GM12878 (cell line): ENCODE results near the gene YDJC. TPM values are rescaled to one million over a fixed set of nuclear protein-coding genes. Genes with fewer than 3 reads are reported as not detected.

Experiments used
- CREB1 ChIP-seq: IDR thresholded peaks from 2 replicates; pipeline ENCODE4 v1.6.1; 2012; ENCODE audit warnings: low read depth, mild to moderate bottlenecking, inconsistent platforms
- EP300 ChIP-seq, 2 experiments: fragments of 150-350 bp in 1 of 2; IDR thresholded peaks; 2 replicates each; pipeline ENCODE4 v1.6.1; 2011 to 2012; ENCODE audit warnings: low read depth in 2 of 2, low read length in 2 of 2, borderline replicate concordance in 1 of 2, improper control_type of control experiment in 1 of 2, inconsistent platforms in 1 of 2; ENCODE audit not compliant: control insufficient read depth in 1 of 2
- HDAC2 ChIP-seq: fragments of 200-600 bp; sonication (generic); IDR thresholded peaks from 2 replicates; pipeline ENCODE4 v1.6.1; 2017
- IKZF2 ChIP-seq, 2 experiments: fragments of 450-650 bp; IDR thresholded peaks; 2 replicates each; pipeline ENCODE4 v1.6.1; 2017; ENCODE audit warnings: mild to moderate bottlenecking in 2 of 2, moderate library complexity in 2 of 2
- LARP7 ChIP-seq: fragments of 450-650 bp; IDR thresholded peaks from 2 replicates; pipeline ENCODE4 v1.6.1; 2017; ENCODE audit warnings: mild to moderate bottlenecking
- MEF2B ChIP-seq: fragments of 450-650 bp; IDR thresholded peaks from 2 replicates; pipeline ENCODE4 v1.6.1; 2018; ENCODE audit warnings: mild to moderate bottlenecking, moderate library complexity; ENCODE audit not compliant: partially characterized antibody, poor library complexity, severe bottlenecking
- MYC ChIP-seq: IDR thresholded peaks from 2 replicates; pipeline ENCODE4 v1.6.1; 2011; ENCODE audit warnings: mild to moderate bottlenecking, low read length, moderate library complexity, inconsistent platforms; ENCODE audit not compliant: insufficient read depth, insufficient replicate concordance, insufficient read length, severe bottlenecking
- NKRF ChIP-seq: fragments of 450-650 bp; conservative IDR thresholded peaks from 2 replicates; pipeline ENCODE4 v1.6.1; 2017; ENCODE audit warnings: mild to moderate bottlenecking, moderate library complexity
- PRDM15 ChIP-seq: fragments of 450-650 bp; formaldehyde crosslinking; IDR thresholded peaks from 2 replicates; pipeline ENCODE4 v1.4.0; 2020; ENCODE audit warnings: mild to moderate bottlenecking, moderate library complexity
- RUNX3 ChIP-seq: IDR thresholded peaks from 2 replicates; pipeline ENCODE4 v1.6.1; 2012; ENCODE audit warnings: low read length, inconsistent platforms
- SMARCA5 ChIP-seq: fragments of 450-650 bp; IDR thresholded peaks from 2 replicates; pipeline ENCODE4 v1.6.1; 2017; ENCODE audit warnings: mild to moderate bottlenecking
- SUZ12 ChIP-seq: fragments of 200-600 bp; sonication (generic); IDR thresholded peaks from one replicate; pipeline ENCODE4 v1.6.1; 2018; ENCODE audit warnings: antibody characterized with exemption, mild to moderate bottlenecking; ENCODE audit not compliant: unreplicated experiment
- TCF3 ChIP-seq: IDR thresholded peaks from 2 replicates; pipeline ENCODE4 v1.6.1; 2012; ENCODE audit warnings: low read depth, mild to moderate bottlenecking, low read length, borderline replicate concordance; ENCODE audit not compliant: insufficient read depth
- USF1 ChIP-seq: IDR thresholded peaks from 2 replicates; pipeline ENCODE4 v1.6.1; 2011; ENCODE audit warnings: borderline replicate concordance, low read depth, mild to moderate bottlenecking, moderate library complexity, mixed read lengths, low read length; ENCODE audit not compliant: insufficient read depth; ENCODE audit errors: extremely low read length
- ZNF24 ChIP-seq: fragments of 450-650 bp; IDR thresholded peaks from 2 replicates; pipeline ENCODE4 v1.6.1; 2017; ENCODE audit warnings: antibody characterized with exemption, mild to moderate bottlenecking
- ZNF274 ChIP-seq: IDR thresholded peaks from one replicate; pipeline ENCODE4 v1.8.0; 2011; ENCODE audit not compliant: insufficient read length, insufficient read depth
- polyA plus RNA-seq, 11 experiments: library from polyadenylated mRNA; depleted of rRNA in 4 of 11; unstranded in 6 of 11; stranded (reverse) in 5 of 11; fragments of >200 nt; fragmentation: Nextera tagmentation in 4 of 11; fragmentation: Illumina TruSeq in 1 of 11; extraction: Ambion mirVana in 4 of 11; extraction: Trizol in 1 of 11; gene quantifications; 1 replicate in 1 of 11; 2 replicates in 10 of 11; pipeline versions ENCODE4 v1.2.1 to v1.2.3, GENCODE V29; 2011 to 2016; ENCODE audit warnings: inconsistent platforms in 2 of 11, missing spikeins in 2 of 11, low read depth in 1 of 11
- total RNA-seq, 4 experiments: library from RNA; depleted of rRNA in 3 of 4; stranded (reverse); fragments of >200 nt in 3 of 4; fragmentation: Illumina TruSeq in 1 of 4; extraction: Trizol in 1 of 4; gene quantifications; 2 replicates each; pipeline versions ENCODE4 v1.2.1 to v1.2.3, GENCODE V29; 2013 to 2021
- TF ChIP-seq, protein P1 (sequence below), 3 experiments: IDR thresholded peaks in 2 of 3; conservative IDR thresholded peaks in 1 of 3; 2 replicates each; pipeline ENCODE4 v1.5.1; 2011; ENCODE audit warnings: low read depth in 3 of 3, low read length in 3 of 3, mild to moderate bottlenecking in 3 of 3, control low read depth in 2 of 3, moderate library complexity in 2 of 3, inconsistent platforms in 1 of 3, mixed read lengths in 1 of 3; ENCODE audit not compliant: control insufficient read depth in 2 of 3, insufficient read depth in 1 of 3; ENCODE audit errors: extremely low read depth in 1 of 3
- TF ChIP-seq, protein P2 (sequence below): IDR thresholded peaks from 2 replicates; pipeline ENCODE4 v1.6.1; 2012; ENCODE audit warnings: low read depth, low read length, improper control_type of control experiment

The YDJC gene
- total and polyA plus RNA-seq, 10 of the 15 experiments (the other 5 are each of a cell fraction or from before 2014, with no cell fraction given): 1.00 to 77.6 (median 38.4) TPM

DNA sequence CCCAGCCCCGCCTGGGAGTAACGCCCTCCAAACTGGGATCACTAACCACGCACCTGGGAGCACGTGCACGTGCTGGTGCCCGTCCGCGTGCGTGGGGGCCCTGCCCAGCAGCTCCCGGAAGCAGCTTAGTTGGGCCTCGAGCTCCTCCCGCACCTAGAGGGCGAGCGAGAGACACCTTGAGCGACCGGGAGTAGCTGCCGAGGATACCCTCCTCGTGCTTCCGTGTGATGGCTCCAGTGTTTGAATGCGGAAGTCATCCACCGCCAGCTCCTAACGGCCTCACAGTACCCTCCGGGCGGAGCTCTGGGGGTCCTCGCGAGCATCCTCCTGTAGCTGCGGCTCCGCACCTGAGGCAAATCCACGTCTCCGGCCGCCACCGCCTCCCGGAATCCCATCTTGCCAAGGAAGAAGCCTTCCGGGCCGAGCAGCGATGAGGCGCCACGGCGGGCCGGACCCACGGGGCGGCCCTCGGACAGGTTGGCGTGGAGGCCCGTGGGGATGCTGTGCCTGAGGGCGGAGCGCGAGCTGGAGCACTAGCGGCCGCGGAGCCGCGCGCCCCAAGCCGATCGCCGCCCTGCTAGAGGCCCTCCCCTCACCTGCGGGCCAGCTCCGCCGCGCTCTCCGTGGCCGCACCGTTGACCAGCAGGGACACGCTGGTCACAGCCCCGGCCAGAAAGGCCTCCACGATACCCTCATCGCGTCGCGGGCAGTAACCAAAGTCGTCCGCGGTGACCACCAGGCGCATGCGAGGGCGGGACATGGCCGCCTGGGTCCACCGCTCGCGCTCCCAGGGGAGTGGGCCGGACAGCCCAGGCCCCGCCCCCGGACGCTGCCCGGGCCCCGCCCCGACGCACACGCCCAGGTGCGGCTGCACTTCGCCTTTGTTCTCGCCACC lies at the start of gene YDJC (continued):
- TF ChIP-seq EP300 (IDR thresholded peaks at IDR 0.05; ENCODE audit: borderline replicate concordance in 1 of 2, control insufficient read depth in 1 of 2, low read depth in 2 of 2, low read length in 2 of 2) (0 out of 4 replicates have a peak, but pooled peaks of 1 of the 2 experiments have one; percentile 17), SMARCA5 (peak; percentile 47), IKZF2 (IDR thresholded peaks at IDR 0.05) (peak in 1 of 2 experiments; percentile 38; a peak in 2 of 4 replicates), LARP7 (peak; percentile 88), USF1 (peak; percentile 46), PRDM15 (CRISPR knock-in tag) (no peak), ZNF274 (no peak), RUNX3 (peak; percentile 35), TCF3 (peak; percentile 87), ZNF24 (no peak), MYC (peak; percentile 98), CREB1 (peak; percentile 49; the same call in 1 of the 2 replicates), SUZ12 (no peak), HDAC2 (no peak), NKRF (peak; percentile 88), MEF2B (peak; percentile 96)
- TF ChIP-seq, protein P1, sequence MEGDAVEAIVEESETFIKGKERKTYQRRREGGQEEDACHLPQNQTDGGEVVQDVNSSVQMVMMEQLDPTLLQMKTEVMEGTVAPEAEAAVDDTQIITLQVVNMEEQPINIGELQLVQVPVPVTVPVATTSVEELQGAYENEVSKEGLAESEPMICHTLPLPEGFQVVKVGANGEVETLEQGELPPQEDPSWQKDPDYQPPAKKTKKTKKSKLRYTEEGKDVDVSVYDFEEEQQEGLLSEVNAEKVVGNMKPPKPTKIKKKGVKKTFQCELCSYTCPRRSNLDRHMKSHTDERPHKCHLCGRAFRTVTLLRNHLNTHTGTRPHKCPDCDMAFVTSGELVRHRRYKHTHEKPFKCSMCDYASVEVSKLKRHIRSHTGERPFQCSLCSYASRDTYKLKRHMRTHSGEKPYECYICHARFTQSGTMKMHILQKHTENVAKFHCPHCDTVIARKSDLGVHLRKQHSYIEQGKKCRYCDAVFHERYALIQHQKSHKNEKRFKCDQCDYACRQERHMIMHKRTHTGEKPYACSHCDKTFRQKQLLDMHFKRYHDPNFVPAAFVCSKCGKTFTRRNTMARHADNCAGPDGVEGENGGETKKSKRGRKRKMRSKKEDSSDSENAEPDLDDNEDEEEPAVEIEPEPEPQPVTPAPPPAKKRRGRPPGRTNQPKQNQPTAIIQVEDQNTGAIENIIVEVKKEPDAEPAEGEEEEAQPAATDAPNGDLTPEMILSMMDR (IDR thresholded peaks at IDR 0.05 in 2 of 3, conservative IDR thresholded peaks at IDR 0.05 in 1 of 3; ENCODE audit: control insufficient read depth in 2 of 3, extremely low read depth in 1 of 3, insufficient read depth in 1 of 3, low read depth in 3 of 3, low read length in 3 of 3): peak; percentile 74 to 88 (median 75)
- TF ChIP-seq, protein P2, sequence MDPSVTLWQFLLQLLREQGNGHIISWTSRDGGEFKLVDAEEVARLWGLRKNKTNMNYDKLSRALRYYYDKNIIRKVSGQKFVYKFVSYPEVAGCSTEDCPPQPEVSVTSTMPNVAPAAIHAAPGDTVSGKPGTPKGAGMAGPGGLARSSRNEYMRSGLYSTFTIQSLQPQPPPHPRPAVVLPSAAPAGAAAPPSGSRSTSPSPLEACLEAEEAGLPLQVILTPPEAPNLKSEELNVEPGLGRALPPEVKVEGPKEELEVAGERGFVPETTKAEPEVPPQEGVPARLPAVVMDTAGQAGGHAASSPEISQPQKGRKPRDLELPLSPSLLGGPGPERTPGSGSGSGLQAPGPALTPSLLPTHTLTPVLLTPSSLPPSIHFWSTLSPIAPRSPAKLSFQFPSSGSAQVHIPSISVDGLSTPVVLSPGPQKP: peak; percentile 79
